ENCODE results near the gene CENPW. TPM values are rescaled to one million over a fixed set of nuclear protein-coding genes. Genes with fewer than 3 reads are reported as not detected.

The CENPW gene
- total and polyA plus RNA-seq, 2 experiments from 2014 or later = 16.5 to 303 TPM

DNA sequence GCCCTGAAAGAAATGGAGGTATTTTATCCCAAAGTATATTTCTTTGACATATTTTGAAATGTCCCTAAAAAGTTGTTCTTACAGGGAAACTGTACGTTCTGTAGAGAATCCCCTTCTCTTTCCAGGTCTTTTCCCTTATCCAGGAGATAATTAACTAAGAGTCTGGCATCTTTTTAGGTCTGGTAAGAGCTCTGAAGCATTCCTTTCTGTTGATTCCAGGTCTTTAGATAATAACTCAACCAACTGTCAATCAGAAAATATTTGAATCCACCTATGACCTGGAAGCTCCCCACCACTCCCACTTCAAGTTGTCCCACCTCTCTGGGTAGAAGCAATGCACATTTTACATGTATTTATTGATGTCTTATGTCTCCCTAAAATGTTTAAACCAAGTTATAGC, 26.0 kb upstream of the CENPW start:
- Histone ChIP-seq H3K4me3 (no peak overlapping the region), H3K79me2 (replicated peaks; ENCODE audit: insufficient read depth) (no peaks in the 10 kb centered on the region), H2AFZ (no peak overlapping the region), H3K4me1 (ENCODE audit: insufficient read depth) (no peaks in the 10 kb centered on the region), H3F3A (replicated peaks; ENCODE audit: low read depth) (no peaks in the 10 kb centered on the region), H3K27ac (ENCODE audit: low read depth) (no peak overlapping the region), H3K27me3 (ENCODE audit: insufficient read depth) (no peaks in the 10 kb centered on the region), H3K9me2 (ENCODE audit: insufficient read depth) (0 out of 2 replicates have a peak, but pooled peaks cover 4% of the 10 kb centered on the region), H4K20me1 (replicated peaks; ENCODE audit: insufficient read depth) (no peaks in the 10 kb centered on the region), H3K36me3 (ENCODE audit: insufficient read depth) (no peaks in the 10 kb centered on the region), H3K4me2 (no peak overlapping the region)
- Mint-ChIP-seq H3K27me3 (ENCODE audit: insufficient read depth, low read depth, poor library complexity) (peaks cover 2% of the 10 kb centered on the region), H3K4me1 (no peaks in the 10 kb centered on the region), H3K4me3 (no peak overlapping the region), H3K9me3 (no peaks in the 10 kb centered on the region; the same call in 2 of the 3 replicates), H3K36me3 (ENCODE audit: low read depth) (no peaks in the 10 kb centered on the region), H3K27ac (0 out of 2 replicates have a peak overlapping the region, but pooled peaks have one; percentile 38)
- ATAC-seq (no peak), DNase-seq (ENCODE audit: low spot score) (no peak)
- TF ChIP-seq EZH2phosphoT487 (IDR thresholded peaks at IDR 0.05; ENCODE audit: unreplicated experiment) (no peak), STAT1 (IDR thresholded peaks at IDR 0.05; ENCODE audit: unreplicated experiment) (no peak), ZNF114 (CRISPR knock-in tag; IDR thresholded peaks at IDR 0.05) (no peak), EZH2 (IDR thresholded peaks at IDR 0.05; ENCODE audit: low read depth, unreplicated experiment) (no peak), POLR2AphosphoS5 (IDR thresholded peaks at IDR 0.05; ENCODE audit: low read depth) (no peak), CREB1 (CRISPR knock-in tag; IDR thresholded peaks at IDR 0.05; ENCODE audit: low read depth) (no peak), ZNF331 (CRISPR knock-in tag; IDR thresholded peaks at IDR 0.05; ENCODE audit: low read depth) (no peak), NANOG (IDR thresholded peaks at IDR 0.05; ENCODE audit: borderline replicate concordance) (no peak), JUNB (IDR thresholded peaks at IDR 0.05; ENCODE audit: unreplicated experiment) (no peak)
- TF ChIP-seq, protein P1, sequence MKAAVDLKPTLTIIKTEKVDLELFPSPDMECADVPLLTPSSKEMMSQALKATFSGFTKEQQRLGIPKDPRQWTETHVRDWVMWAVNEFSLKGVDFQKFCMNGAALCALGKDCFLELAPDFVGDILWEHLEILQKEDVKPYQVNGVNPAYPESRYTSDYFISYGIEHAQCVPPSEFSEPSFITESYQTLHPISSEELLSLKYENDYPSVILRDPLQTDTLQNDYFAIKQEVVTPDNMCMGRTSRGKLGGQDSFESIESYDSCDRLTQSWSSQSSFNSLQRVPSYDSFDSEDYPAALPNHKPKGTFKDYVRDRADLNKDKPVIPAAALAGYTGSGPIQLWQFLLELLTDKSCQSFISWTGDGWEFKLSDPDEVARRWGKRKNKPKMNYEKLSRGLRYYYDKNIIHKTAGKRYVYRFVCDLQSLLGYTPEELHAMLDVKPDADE (IDR thresholded peaks at IDR 0.05) = no peak
- TF ChIP-seq, protein P2, sequence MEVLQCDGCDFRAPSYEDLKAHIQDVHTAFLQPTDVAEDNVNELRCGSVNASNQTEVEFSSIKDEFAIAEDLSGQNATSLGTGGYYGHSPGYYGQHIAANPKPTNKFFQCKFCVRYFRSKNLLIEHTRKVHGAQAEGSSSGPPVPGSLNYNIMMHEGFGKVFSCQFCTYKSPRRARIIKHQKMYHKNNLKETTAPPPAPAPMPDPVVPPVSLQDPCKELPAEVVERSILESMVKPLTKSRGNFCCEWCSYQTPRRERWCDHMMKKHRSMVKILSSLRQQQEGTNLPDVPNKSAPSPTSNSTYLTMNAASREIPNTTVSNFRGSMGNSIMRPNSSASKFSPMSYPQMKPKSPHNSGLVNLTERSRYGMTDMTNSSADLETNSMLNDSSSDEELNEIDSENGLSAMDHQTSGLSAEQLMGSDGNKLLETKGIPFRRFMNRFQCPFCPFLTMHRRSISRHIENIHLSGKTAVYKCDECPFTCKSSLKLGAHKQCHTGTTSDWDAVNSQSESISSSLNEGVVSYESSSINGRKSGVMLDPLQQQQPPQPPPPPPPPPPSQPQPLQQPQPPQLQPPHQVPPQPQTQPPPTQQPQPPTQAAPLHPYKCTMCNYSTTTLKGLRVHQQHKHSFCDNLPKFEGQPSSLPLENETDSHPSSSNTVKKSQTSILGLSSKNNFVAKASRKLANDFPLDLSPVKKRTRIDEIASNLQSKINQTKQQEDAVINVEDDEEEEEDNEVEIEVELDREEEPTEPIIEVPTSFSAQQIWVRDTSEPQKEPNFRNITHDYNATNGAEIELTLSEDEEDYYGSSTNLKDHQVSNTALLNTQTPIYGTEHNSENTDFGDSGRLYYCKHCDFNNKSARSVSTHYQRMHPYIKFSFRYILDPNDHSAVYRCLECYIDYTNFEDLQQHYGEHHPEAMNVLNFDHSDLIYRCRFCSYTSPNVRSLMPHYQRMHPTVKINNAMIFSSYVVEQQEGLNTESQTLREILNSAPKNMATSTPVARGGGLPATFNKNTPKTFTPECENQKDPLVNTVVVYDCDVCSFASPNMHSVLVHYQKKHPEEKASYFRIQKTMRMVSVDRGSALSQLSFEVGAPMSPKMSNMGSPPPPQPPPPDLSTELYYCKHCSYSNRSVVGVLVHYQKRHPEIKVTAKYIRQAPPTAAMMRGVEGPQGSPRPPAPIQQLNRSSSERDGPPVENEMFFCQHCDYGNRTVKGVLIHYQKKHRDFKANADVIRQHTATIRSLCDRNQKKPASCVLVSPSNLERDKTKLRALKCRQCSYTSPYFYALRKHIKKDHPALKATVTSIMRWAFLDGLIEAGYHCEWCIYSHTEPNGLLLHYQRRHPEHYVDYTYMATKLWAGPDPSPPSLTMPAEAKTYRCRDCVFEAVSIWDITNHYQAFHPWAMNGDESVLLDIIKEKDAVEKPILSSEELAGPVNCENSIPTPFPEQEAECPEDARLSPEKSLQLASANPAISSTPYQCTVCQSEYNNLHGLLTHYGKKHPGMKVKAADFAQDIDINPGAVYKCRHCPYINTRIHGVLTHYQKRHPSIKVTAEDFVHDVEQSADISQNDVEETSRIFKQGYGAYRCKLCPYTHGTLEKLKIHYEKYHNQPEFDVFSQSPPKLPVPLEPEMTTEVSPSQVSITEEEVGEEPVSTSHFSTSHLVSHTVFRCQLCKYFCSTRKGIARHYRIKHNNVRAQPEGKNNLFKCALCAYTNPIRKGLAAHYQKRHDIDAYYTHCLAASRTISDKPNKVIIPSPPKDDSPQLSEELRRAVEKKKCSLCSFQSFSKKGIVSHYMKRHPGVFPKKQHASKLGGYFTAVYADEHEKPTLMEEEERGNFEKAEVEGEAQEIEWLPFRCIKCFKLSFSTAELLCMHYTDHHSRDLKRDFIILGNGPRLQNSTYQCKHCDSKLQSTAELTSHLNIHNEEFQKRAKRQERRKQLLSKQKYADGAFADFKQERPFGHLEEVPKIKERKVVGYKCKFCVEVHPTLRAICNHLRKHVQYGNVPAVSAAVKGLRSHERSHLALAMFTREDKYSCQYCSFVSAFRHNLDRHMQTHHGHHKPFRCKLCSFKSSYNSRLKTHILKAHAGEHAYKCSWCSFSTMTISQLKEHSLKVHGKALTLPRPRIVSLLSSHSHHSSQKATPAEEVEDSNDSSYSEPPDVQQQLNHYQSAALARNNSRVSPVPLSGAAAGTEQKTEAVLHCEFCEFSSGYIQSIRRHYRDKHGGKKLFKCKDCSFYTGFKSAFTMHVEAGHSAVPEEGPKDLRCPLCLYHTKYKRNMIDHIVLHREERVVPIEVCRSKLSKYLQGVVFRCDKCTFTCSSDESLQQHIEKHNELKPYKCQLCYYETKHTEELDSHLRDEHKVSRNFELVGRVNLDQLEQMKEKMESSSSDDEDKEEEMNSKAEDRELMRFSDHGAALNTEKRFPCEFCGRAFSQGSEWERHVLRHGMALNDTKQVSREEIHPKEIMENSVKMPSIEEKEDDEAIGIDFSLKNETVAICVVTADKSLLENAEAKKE (CRISPR knock-in tag; IDR thresholded peaks at IDR 0.05) = no peak
- TF ChIP-seq, protein P3, sequence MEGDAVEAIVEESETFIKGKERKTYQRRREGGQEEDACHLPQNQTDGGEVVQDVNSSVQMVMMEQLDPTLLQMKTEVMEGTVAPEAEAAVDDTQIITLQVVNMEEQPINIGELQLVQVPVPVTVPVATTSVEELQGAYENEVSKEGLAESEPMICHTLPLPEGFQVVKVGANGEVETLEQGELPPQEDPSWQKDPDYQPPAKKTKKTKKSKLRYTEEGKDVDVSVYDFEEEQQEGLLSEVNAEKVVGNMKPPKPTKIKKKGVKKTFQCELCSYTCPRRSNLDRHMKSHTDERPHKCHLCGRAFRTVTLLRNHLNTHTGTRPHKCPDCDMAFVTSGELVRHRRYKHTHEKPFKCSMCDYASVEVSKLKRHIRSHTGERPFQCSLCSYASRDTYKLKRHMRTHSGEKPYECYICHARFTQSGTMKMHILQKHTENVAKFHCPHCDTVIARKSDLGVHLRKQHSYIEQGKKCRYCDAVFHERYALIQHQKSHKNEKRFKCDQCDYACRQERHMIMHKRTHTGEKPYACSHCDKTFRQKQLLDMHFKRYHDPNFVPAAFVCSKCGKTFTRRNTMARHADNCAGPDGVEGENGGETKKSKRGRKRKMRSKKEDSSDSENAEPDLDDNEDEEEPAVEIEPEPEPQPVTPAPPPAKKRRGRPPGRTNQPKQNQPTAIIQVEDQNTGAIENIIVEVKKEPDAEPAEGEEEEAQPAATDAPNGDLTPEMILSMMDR (conservative IDR thresholded peaks at IDR 0.05; ENCODE audit: low read depth in 2 of 2) = no peak
- TF ChIP-seq, protein P4, sequence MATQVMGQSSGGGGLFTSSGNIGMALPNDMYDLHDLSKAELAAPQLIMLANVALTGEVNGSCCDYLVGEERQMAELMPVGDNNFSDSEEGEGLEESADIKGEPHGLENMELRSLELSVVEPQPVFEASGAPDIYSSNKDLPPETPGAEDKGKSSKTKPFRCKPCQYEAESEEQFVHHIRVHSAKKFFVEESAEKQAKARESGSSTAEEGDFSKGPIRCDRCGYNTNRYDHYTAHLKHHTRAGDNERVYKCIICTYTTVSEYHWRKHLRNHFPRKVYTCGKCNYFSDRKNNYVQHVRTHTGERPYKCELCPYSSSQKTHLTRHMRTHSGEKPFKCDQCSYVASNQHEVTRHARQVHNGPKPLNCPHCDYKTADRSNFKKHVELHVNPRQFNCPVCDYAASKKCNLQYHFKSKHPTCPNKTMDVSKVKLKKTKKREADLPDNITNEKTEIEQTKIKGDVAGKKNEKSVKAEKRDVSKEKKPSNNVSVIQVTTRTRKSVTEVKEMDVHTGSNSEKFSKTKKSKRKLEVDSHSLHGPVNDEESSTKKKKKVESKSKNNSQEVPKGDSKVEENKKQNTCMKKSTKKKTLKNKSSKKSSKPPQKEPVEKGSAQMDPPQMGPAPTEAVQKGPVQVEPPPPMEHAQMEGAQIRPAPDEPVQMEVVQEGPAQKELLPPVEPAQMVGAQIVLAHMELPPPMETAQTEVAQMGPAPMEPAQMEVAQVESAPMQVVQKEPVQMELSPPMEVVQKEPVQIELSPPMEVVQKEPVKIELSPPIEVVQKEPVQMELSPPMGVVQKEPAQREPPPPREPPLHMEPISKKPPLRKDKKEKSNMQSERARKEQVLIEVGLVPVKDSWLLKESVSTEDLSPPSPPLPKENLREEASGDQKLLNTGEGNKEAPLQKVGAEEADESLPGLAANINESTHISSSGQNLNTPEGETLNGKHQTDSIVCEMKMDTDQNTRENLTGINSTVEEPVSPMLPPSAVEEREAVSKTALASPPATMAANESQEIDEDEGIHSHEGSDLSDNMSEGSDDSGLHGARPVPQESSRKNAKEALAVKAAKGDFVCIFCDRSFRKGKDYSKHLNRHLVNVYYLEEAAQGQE (IDR thresholded peaks at IDR 0.05; ENCODE audit: unreplicated experiment) = no peak
